Measurements from ENCODE around the gene USP36. TPM values are rescaled to one million over a fixed set of nuclear protein-coding genes. Genes with fewer than 3 reads are reported as not detected.
A peak's percentile ranks its signal among the peaks of the same experiment; 100 is the strongest.

The USP36 gene
- total and polyA plus RNA-seq, 7 donors: 6.7 to 49.3 (median 25.5) TPM

DNA sequence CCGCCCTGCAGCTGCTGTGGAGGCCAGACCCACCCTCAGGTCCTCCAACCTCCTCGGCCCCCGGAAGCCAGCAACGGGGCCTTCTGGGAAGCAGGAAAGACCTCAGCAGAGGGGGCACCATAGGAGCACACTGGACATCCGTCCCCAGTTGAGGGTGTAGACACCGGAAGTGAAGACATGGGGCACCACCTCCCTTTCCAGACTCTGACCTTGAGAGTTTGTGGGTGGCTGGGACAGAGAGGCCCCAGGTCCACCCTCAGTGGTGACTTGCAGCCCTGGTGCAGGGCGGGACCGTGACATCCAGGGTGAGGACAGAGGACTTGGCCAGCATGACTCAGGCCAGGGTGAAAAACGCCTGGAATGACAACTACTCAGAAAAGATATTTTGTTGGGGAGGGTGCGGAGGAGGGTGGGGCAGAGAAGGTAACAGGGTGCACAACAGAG is 42.5 kb upstream of the USP36 start:
- Histone ChIP-seq H3K27ac (peak overlapping the region; percentile 88 to 93 (median 90)), H3K36me3 (peaks cover 0 to 5% (median 0%) of the 10 kb centered on the region in 4 donors), H3K27me3 (no peaks in the 10 kb centered on the region), H3K9me3 (no peaks in the 10 kb centered on the region), H3K4me1 (peaks cover 0 to 89% (median 88%) of the 10 kb centered on the region in 4 donors), H3K4me3 (peak overlapping the region in 3 of 4 donors; percentile 21 to 30 (median 24))
- DNase-seq: peak; percentile 90
- 44 to 62% methylated on average over 10 of the region's 10 CpGs for WGBS, 2 donors
- TF ChIP-seq POLR2AphosphoS5 (IDR thresholded peaks at IDR 0.05): peak in 3 of 4 donors; percentile 11 to 28 (median 16)
- TF ChIP-seq, protein P1, sequence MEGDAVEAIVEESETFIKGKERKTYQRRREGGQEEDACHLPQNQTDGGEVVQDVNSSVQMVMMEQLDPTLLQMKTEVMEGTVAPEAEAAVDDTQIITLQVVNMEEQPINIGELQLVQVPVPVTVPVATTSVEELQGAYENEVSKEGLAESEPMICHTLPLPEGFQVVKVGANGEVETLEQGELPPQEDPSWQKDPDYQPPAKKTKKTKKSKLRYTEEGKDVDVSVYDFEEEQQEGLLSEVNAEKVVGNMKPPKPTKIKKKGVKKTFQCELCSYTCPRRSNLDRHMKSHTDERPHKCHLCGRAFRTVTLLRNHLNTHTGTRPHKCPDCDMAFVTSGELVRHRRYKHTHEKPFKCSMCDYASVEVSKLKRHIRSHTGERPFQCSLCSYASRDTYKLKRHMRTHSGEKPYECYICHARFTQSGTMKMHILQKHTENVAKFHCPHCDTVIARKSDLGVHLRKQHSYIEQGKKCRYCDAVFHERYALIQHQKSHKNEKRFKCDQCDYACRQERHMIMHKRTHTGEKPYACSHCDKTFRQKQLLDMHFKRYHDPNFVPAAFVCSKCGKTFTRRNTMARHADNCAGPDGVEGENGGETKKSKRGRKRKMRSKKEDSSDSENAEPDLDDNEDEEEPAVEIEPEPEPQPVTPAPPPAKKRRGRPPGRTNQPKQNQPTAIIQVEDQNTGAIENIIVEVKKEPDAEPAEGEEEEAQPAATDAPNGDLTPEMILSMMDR (IDR thresholded peaks at IDR 0.05): no peak
- TF ChIP-seq POLR2A (IDR thresholded peaks at IDR 0.05): no peak
- TF ChIP-seq EP300 (IDR thresholded peaks at IDR 0.05): peak in 1 of 4 donors; percentile 18
- intact Hi-C loops (cut with DNase I): loop anchor here (2.0 kb wide), 1 partner anchor 40 kb away; no protein-coding TSS in a partner anchor

DNA sequence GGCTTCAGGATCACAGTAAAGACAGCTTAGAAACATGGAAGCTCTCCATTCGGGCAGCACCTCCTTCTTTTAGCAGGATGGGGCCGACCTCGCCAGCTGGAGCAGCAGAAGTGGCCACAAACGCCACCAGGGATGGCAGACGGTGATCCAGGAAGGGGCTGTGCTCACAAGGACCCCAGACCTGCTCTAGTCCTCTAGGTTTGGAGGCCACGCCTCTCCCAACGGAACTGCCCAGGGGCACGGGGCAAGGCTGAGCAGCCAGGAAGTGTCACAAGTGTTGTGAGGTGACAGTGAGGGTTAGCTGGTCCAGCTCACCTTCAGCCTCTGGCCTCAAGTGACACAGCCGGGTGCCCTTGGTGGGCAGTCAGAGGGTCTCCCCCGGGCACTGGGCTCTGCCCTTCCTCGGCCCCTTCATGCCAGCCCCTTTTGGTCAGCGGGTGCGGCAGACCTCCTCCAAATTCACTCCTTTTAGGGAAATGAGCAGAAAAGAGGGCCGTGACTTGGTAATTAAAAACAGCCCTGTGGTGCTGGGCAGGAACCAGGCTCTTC is 42.0 kb upstream of the USP36 start:
- H3K36me3 ChIP-seq: peaks cover 0 to 5% (median 0%) of the 10 kb centered on the region in 4 donors
- H3K27me3 ChIP-seq: no peaks in the 10 kb centered on the region
- TF ChIP-seq, protein P1 (IDR thresholded peaks at IDR 0.05): no peak
- TF ChIP-seq POLR2A (IDR thresholded peaks at IDR 0.05) (no peak), EP300 (IDR thresholded peaks at IDR 0.05) (no peak), POLR2AphosphoS5 (IDR thresholded peaks at IDR 0.05) (no peak)
- DNase-seq: no peak
- WGBS, 2 donors: 50 to 72% methylated on average over 14 of the region's 14 CpGs
- peaks cover 0 to 93% (median 88%) of the 10 kb centered on the region in 4 donors for H3K4me1 ChIP-seq
- peak overlapping the region; percentile 88 to 93 (median 90) for H3K27ac ChIP-seq
- H3K4me3 ChIP-seq: peak overlapping the region in 2 of 4 donors; percentile 21 to 30
- intact Hi-C loops (cut with DNase I): loop anchor here (2.0 kb wide), 1 partner anchor 40 kb away; no protein-coding TSS in a partner anchor
- H3K9me3 ChIP-seq: no peaks in the 10 kb centered on the region

DNA sequence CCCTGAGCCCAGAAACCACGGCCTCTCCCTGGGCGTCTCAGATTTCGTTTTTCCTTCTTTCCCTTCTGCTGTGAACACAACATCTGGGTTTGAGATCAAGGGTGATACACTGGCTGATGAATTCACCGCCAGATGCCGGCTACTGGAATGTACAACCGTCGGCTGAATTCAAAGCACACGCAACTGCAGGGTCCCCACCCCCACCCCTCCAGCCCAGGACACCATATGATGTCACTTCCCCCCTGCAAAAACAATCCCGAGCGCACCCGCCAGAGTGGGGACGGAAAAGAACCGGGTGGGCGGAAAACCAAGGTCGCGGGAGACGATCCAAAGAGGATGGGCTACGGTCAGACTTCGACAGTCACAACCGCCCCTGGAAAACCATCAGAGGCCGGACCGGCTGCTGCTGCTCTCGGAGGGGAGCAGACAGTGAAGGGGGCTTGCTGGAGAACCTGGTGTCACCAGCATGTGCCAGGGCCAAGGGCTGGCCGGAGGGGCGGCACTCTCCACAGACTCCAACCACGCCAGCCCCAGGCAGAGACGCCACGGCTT is 39.1 kb upstream of the USP36 start:
- TF ChIP-seq POLR2AphosphoS5 (IDR thresholded peaks at IDR 0.05) (peak in 3 of 4 donors; percentile 34 to 77 (median 39)), EP300 (IDR thresholded peaks at IDR 0.05) (peak in 1 of 4 donors; percentile 27), POLR2A (IDR thresholded peaks at IDR 0.05) (no peak)
- TF ChIP-seq, protein P1 (IDR thresholded peaks at IDR 0.05): no peak
- 49 to 71% methylated on average over 28 of the region's 28 CpGs for WGBS, 2 donors
- Histone ChIP-seq H3K4me3 (peak overlapping the region in 3 of 4 donors; percentile 7 to 11 (median 8)), H3K9me3 (no peaks in the 10 kb centered on the region), H3K27ac (peak overlapping the region; percentile 87 to 90 (median 88)), H3K4me1 (peaks cover 0 to 96% (median 91%) of the 10 kb centered on the region in 4 donors), H3K27me3 (no peaks in the 10 kb centered on the region), H3K36me3 (no peaks in the 10 kb centered on the region)
- peak; percentile 94 for DNase-seq
- intact Hi-C loops (cut with DNase I): no loop called here

DNA sequence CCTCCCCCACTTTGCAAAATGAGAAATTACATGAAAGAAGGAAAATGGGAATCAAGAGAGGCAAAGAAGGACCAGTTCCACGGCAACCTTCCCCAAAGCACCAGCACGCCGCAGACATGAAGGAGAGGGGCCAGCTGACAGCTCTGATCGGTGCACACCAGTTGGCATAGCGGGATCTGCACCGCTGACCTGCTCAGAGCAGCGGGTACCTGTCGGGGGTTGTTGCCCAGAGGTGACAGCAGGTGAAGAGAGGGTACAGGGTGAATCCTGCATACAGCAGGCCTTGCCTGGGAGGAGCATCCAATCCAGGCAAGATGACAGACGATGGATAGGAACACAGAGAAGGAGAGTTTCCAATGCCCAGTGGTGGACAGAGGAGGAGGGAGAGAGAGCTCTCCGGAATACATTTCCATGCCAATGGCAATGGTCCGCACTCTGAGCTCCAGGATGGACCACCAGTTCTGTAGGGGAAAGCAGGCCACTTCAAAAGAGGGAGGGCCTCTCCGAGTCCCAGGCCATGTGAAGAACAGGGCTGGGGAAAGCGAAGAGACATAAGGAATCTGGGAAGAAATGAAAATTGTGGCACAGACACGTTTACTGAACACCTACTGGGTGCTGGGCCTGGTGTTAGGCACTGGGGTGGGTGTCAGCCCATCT is 38.4 kb upstream of the USP36 start:
- TF ChIP-seq, protein P1 (IDR thresholded peaks at IDR 0.05): no peak
- TF ChIP-seq POLR2AphosphoS5 (IDR thresholded peaks at IDR 0.05) (no peak), EP300 (IDR thresholded peaks at IDR 0.05) (no peak), POLR2A (IDR thresholded peaks at IDR 0.05) (no peak)
- no peak for DNase-seq
- H3K9me3 ChIP-seq: no peaks in the 10 kb centered on the region
- H3K36me3 ChIP-seq: no peaks in the 10 kb centered on the region
- H3K4me1 ChIP-seq: peaks cover 0 to 92% (median 89%) of the 10 kb centered on the region in 4 donors
- 88 to 91% methylated on average over 14 of the region's 14 CpGs for WGBS, 2 donors
- peak overlapping the region in 3 of 4 donors; percentile 7 to 11 (median 8) for H3K4me3 ChIP-seq
- no peaks in the 10 kb centered on the region for H3K27me3 ChIP-seq
- peak overlapping the region; percentile 87 to 90 (median 88) for H3K27ac ChIP-seq
- intact Hi-C loops (cut with DNase I): no loop called here
